Astrocyte of the cerebellum (primary cell): ENCODE data around the gene CRLF1.

ENCODE experiments used
- DNase-seq: peaks from one replicate; pipeline ENCODE4 v3.0.0-alpha.2; 2011; ENCODE audit warnings: low read depth
- H3K4me3 ChIP-seq: 2 replicates; pipeline ENCODE4 v1.5.1; 2011; ENCODE audit warnings: mild to moderate bottlenecking, low read depth, low read length, moderate library complexity
- CTCF ChIP-seq: IDR thresholded peaks from 2 replicates; pipeline ENCODE4 v1.5.1; 2012; ENCODE audit warnings: low read length, low read depth, moderate library complexity, mild to moderate bottlenecking; ENCODE audit errors: missing control alignments
- in situ Hi-C: cut with HindIII; loops from 2 replicates; pipeline ENCODE4 v1.10.0; 2017; ENCODE audit warnings: low sequenced_read_pairs

The CRLF1 gene

DNA sequence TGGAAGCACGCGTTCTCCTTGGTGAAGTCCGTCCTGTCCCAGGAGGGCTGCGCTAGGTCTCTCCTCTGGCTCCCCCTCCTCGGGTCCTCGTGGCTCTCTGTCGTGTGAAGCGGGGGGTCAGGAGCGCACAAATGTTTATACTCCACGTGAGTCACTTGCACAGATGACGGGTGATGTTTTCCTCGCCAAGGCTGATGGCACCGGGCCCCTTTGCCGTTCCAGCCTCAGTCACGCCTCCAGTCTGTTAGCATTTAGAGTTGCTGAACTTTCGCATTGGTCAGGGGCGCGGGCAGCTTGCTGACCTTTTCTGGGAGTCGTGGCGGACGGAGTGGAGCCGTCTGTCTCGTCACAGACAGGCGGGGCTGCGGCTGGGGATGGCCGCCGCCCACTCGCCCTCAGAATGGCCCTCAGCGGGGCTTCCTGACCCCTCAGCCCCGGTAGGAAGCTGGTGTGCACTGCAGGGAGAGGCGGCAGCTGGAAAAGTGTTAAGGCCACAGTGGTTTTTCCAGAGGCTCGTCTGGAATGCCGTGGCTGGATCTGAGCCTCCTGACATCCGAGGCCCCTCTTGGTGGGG is 44.0 kb upstream of the CRLF1 start:
- in situ Hi-C loops, result no loop called here
- peak; percentile 32 for DNase-seq
- no peak for TF ChIP-seq CTCF

GRCh38 chr19:18650021-18650390 is 43.4 kb upstream of the CRLF1 start:
- no peak overlapping the region for H3K4me3 ChIP-seq
- no peak for TF ChIP-seq CTCF
- in situ Hi-C loops, result no loop called here
- DNase-seq, result peak; percentile 23

More for the DNA sequence above, 44.0 kb upstream of the CRLF1 start:
- H3K4me3 ChIP-seq, result no peak overlapping the region

DNA sequence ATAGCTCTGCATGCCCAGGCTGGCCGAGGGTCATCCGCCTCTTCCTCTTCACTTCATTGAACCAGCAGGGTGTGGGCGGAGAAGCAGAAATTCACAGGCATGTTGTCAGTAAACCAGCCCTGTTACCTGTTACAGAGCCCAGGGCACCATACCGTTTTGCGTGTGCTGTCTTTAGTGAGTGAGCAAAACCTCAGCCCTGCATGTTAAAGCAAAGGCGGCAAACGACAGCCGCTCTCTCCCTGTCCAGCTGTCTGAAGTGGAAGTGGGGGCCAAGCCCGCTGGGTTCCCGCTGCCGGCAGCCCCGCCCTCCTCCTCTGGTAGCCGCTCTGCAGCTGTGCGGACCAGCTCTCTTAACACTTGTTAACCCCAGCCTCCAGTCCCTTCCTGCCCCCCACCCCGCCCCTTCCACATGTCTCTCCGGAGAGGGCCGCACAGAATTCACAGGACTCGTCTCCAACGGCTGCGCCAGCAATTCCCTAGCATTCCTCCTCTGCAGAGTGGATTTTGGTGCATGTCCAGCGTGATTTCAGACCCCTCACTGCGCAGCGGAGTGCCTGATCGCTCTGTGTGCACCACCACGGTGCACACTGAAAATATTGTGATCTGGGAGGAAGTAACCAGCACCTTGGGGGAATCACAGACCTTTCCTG is 42.9 kb upstream of the CRLF1 start:
- in situ Hi-C loops, result no loop called here
- no peak for TF ChIP-seq CTCF
- no peak overlapping the region for H3K4me3 ChIP-seq
- peak; percentile 38 for DNase-seq

GRCh38 chr19:18648973-18649315 is 42.3 kb upstream of the CRLF1 start:
- DNase-seq, result no peak
- H3K4me3 ChIP-seq, result no peak overlapping the region
- no peak for TF ChIP-seq CTCF
- in situ Hi-C loops, result no loop called here

DNA sequence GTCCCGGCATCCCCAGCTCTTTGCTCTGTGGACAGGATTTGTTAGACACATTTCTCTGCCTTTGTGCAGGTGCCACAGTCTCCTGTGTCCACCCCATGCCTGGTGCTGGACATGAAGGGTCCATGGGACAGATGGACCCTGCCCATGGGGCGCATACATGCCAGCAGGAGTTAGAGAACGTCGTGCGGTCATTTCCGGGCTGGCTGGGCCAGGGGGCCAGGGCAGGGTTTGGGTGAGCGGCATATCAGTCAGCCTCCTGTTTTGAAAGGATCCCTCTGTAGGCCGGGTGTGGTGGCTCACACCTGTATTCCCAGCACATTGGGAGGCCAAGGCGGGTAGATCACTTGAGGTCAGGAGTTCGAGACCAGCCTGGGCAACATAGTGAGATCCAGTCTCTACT is 41.2 kb upstream of the CRLF1 start:
- in situ Hi-C loops, result no loop called here
- TF ChIP-seq CTCF, result no peak
- no peak overlapping the region for H3K4me3 ChIP-seq

DNA sequence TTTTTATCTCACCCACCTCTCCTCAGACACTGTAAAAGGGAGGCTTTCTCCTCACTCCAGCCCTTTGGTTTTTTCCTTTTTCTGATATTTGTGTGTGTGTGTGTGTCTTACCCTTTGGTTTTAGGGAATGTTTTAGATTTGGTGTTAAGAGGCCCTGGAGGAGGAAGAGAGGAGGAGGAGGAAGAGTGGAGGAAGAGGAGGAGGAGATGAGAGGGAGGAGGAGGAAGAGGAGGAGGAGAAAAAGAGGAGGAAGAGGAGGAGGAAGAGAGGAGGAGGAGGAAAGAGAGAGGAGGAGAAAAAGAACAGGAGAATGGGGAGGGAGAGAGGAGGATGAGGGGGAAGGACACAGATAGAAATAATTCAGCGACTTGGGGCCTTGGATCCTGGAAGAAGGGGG is 40.8 kb upstream of the CRLF1 start:
- H3K4me3 ChIP-seq, result no peak overlapping the region
- no peak for TF ChIP-seq CTCF
- no peak for DNase-seq
- in situ Hi-C loops, result no loop called here

More for the DNA sequence above, 41.2 kb upstream of the CRLF1 start:
- no peak for DNase-seq
